Fibroblast of lung (primary cell): ENCODE results near the gene WDR45B.
"Not testable (repeated sequence)": the region's sequence is repeated elsewhere in the genome, so short reads cannot be mapped to it uniquely, and the experiment has no call there.

ENCODE experiments used
- CTCF ChIP-seq, 2 donors: IDR thresholded peaks in 1 of 2; conservative IDR thresholded peaks in 1 of 2; 1 replicate in 1 of 2; 2 replicates in 1 of 2; pipeline ENCODE4 v1.5.1; 2011 to 2012; ENCODE audit warnings: low read length in 2 of 2, control low read depth in 1 of 2, inconsistent platforms in 1 of 2, low read depth in 1 of 2, mild to moderate bottlenecking in 1 of 2
- EZH2 ChIP-seq: IDR thresholded peaks from 2 replicates; pipeline ENCODE4 v1.5.1; 2012; ENCODE audit warnings: low read length, control low read depth, mild to moderate bottlenecking; ENCODE audit errors: missing control alignments

- TF ChIP-seq CTCF (conservative IDR thresholded peaks at IDR 0.05 in 1 of 2, IDR thresholded peaks at IDR 0.05 in 1 of 2; ENCODE audit: low read depth in 1 of 2, low read length in 2 of 2); EZH2: not testable (repeated sequence)
Measured at GRCh38 chr17:82579969-82580368, 68.3 kb downstream of the WDR45B start.
